ENCODE results near the gene GPR162.

DNA sequence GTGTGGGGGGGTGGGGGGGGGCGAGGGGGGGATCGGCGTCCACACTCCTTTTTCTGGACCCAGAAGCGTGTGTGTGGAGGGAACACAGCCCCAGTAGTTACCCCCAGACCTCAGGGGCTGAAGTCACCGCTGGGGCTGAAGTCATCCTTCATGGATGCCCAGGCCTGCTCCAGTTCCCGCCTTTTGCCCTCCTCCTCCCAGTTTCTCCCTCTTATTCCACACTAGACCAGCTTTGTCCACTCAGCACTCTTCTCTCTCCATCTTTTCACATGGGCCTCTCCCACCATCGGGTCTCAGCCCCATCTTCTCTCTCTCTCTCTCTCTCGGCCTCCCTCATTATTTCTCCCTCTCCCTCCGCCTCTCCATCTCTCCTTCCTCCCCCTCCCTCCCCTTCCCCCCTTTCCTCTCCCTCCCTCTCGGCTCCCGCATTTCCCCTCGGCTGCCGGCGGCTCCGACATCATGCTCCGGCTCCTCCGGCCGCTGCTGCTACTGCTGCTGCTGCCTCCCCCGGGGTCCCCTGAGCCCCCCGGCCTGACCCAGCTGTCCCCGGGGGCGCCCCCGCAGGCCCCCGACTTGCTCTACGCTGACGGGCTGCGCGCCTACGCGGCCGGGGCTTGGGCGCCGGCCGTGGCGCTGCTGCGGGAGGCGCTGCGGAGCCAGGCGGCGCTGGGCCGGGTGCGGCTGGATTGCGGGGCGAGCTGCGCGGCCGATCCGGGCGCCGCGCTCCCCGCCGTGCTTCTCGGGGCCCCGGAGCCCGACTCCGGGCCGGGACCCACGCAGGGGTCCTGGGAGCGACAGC, 6.6 kb downstream of the GPR162 start, which contains the start of gene P3H3:
- TF ChIP-seq, protein P1, sequence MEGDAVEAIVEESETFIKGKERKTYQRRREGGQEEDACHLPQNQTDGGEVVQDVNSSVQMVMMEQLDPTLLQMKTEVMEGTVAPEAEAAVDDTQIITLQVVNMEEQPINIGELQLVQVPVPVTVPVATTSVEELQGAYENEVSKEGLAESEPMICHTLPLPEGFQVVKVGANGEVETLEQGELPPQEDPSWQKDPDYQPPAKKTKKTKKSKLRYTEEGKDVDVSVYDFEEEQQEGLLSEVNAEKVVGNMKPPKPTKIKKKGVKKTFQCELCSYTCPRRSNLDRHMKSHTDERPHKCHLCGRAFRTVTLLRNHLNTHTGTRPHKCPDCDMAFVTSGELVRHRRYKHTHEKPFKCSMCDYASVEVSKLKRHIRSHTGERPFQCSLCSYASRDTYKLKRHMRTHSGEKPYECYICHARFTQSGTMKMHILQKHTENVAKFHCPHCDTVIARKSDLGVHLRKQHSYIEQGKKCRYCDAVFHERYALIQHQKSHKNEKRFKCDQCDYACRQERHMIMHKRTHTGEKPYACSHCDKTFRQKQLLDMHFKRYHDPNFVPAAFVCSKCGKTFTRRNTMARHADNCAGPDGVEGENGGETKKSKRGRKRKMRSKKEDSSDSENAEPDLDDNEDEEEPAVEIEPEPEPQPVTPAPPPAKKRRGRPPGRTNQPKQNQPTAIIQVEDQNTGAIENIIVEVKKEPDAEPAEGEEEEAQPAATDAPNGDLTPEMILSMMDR (IDR thresholded peaks at IDR 0.05), result peak in 1 of 4 donors; percentile 25
- TF ChIP-seq POLR2A (IDR thresholded peaks at IDR 0.05), result no peak

All from right lobe of liver (tissue), 4 donors.